Measurements from ENCODE around the gene SPOCK1. TPM values are rescaled to one million over a fixed set of nuclear protein-coding genes. Genes with fewer than 3 reads are reported as not detected.

SPOCK1 gene
- total RNA-seq, 1 experiment from 2014 or later, result 10.9 TPM

DNA sequence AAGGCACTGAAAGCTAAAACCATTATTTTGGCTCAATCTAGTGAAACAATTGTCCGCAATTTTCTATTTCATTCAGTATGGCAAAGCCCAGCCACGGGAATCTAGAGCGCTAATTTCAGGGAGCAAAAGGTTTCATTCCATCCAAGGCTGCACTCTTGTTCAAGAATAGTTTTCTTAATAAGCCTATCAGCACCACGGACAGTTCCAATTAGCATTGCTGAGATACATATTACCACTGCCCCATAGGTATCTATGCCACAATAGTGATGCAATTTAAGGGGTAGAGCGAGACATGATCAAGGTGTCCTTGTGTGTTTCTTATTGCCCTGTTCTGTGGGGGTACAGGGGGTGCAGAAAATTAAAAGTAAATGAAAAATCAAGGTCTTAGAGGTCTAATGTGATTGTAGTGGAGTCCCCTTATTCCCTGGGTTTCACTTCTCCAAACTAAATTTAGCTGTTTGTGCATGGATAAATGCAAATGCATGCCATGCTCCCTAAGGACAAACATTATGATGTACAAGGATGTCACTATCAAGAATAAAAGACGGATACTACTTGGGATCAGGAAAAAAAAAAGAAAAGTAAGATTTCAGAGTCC lies 45.5 kb downstream of the SPOCK1 start:
- H3K14ac ChIP-seq (ENCODE audit: insufficient read depth, low read length), result no peak overlapping the region
- H4K5ac ChIP-seq (ENCODE audit: insufficient read length, low read depth, low read length), result no peak overlapping the region
- Mint-ChIP-seq H3K4me1 (no peaks in the 10 kb centered on the region), H3K27ac (no peak overlapping the region), H3K27me3 (ENCODE audit: low read depth) (peaks cover 5% of the 10 kb centered on the region; the same call in 1 of the 2 replicates), H3K4me3 (no peak overlapping the region), H3K36me3 (ENCODE audit: insufficient read depth in 1 of 3, low read depth in 3 of 3) (no peaks in the 10 kb centered on the region), H3K9me3 (no peaks in the 10 kb centered on the region)
- H3K79me2 ChIP-seq (ENCODE audit: insufficient read depth, low read length), result no peaks in the 10 kb centered on the region
- no peak overlapping the region for H2BK12ac ChIP-seq (ENCODE audit: insufficient read length, low read depth, low read length)
- H2AK5ac ChIP-seq (ENCODE audit: insufficient read length, low read length), result no peak overlapping the region
- no peaks in the 10 kb centered on the region for H3K9me3 ChIP-seq (ENCODE audit: control insufficient read depth, low read depth, low read length)
- no peak overlapping the region for H4K91ac ChIP-seq (ENCODE audit: insufficient read length, low read depth, low read length)
- no peak overlapping the region for H2BK120ac ChIP-seq (ENCODE audit: low read depth, low read length, poor library complexity, severe bottlenecking)
- no peak overlapping the region for H4K8ac ChIP-seq (replicated peaks; ENCODE audit: insufficient read length, low read depth, low read length)
- H2BK20ac ChIP-seq (ENCODE audit: low read depth, low read length, poor library complexity, severe bottlenecking), result no peak overlapping the region
- H3K27ac ChIP-seq (ENCODE audit: insufficient read length, low read depth, low read length), result no peak overlapping the region
- H3K4me2 ChIP-seq (ENCODE audit: insufficient read depth, insufficient read length, low read length), result no peak overlapping the region
- H3K23me2 ChIP-seq (ENCODE audit: insufficient read length, low read depth, low read length, poor library complexity, severe bottlenecking), result no peaks in the 10 kb centered on the region
- H3K4ac ChIP-seq (ENCODE audit: low read depth, low read length), result no peak overlapping the region
- no peak overlapping the region for H2BK15ac ChIP-seq (ENCODE audit: low read depth, low read length)
- H3K23ac ChIP-seq (ENCODE audit: insufficient read length, low read depth, low read length), result no peak overlapping the region
- H3K4me1 ChIP-seq (ENCODE audit: insufficient read depth, low read length), result no peaks in the 10 kb centered on the region
- H4K20me1 ChIP-seq (ENCODE audit: control insufficient read depth, insufficient read depth, insufficient read length), result no peaks in the 10 kb centered on the region
- H3K56ac ChIP-seq (ENCODE audit: insufficient read length, low read depth, low read length), result no peak overlapping the region
- WGBS (ENCODE audit: extremely low coverage, insufficient read length, low lambda C conversion rate), result no CpG with 5 or more reads among the region's 6 CpGs
- H3K79me1 ChIP-seq (ENCODE audit: insufficient read depth, low read depth, low read length, poor library complexity, severe bottlenecking), result no peaks in the 10 kb centered on the region
- H3K9ac ChIP-seq (ENCODE audit: extremely low read depth, insufficient read length, low read length), result no peak overlapping the region
- no peak overlapping the region for H2BK5ac ChIP-seq (ENCODE audit: insufficient read length, low read length)
- no peak for DNase-seq
- H3K18ac ChIP-seq (ENCODE audit: insufficient read length, low read depth, low read length), result no peak overlapping the region
- TF ChIP-seq, protein P1, sequence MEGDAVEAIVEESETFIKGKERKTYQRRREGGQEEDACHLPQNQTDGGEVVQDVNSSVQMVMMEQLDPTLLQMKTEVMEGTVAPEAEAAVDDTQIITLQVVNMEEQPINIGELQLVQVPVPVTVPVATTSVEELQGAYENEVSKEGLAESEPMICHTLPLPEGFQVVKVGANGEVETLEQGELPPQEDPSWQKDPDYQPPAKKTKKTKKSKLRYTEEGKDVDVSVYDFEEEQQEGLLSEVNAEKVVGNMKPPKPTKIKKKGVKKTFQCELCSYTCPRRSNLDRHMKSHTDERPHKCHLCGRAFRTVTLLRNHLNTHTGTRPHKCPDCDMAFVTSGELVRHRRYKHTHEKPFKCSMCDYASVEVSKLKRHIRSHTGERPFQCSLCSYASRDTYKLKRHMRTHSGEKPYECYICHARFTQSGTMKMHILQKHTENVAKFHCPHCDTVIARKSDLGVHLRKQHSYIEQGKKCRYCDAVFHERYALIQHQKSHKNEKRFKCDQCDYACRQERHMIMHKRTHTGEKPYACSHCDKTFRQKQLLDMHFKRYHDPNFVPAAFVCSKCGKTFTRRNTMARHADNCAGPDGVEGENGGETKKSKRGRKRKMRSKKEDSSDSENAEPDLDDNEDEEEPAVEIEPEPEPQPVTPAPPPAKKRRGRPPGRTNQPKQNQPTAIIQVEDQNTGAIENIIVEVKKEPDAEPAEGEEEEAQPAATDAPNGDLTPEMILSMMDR (conservative IDR thresholded peaks at IDR 0.05), result no peak
- no peak overlapping the region for H3T11ph ChIP-seq (ENCODE audit: low read length)
- H2AFZ ChIP-seq (ENCODE audit: low read length), result no peak overlapping the region
- no peaks in the 10 kb centered on the region for H3K27me3 ChIP-seq (ENCODE audit: insufficient read depth, low read length)

All from H9 (cell line).